Measurements from ENCODE around the gene CNPPD1. TPM values are rescaled to one million over a fixed set of nuclear protein-coding genes. Genes with fewer than 3 reads are reported as not detected.

CNPPD1 gene
- total RNA-seq, 1 donor from 2014 or later: 65.0 TPM

- DNase-seq (no peak), ATAC-seq (no peak)
- intact Hi-C loops (cut with micrococcal nuclease): no loop called here
Observed at GRCh38 chr2:219167997-219168396, 8.7 kb downstream of the CNPPD1 start.

GRCh38 chr2:219165058-219165911, 11.4 kb downstream of the CNPPD1 start:
- intact Hi-C loops (cut with micrococcal nuclease): no loop called here
- DNase-seq (no peak), ATAC-seq (no peak)

- intact Hi-C loops (cut with micrococcal nuclease): loop anchor here (5.0 kb wide), 1 partner anchor 134 kb away; no protein-coding TSS in a partner anchor
- DNase-seq (no peak), ATAC-seq (no peak)
Observed at GRCh38 chr2:219163156-219163555, 13.6 kb downstream of the CNPPD1 start.

GRCh38 chr2:219161097-219161496, 15.6 kb downstream of the CNPPD1 start:
- DNase-seq (no peak), ATAC-seq (no peak)
- intact Hi-C loops (cut with micrococcal nuclease): loop anchor here (5.0 kb wide), 1 partner anchor 136 kb away; no protein-coding TSS in a partner anchor

- DNase-seq (peak; percentile 99), ATAC-seq (peak; percentile 98)
- intact Hi-C loops (cut with micrococcal nuclease): loop anchor here (5.0 kb wide), 1 partner anchor 137 kb away; no protein-coding TSS in a partner anchor
Observed at GRCh38 chr2:219160186-219161017, 16.3 kb downstream of the CNPPD1 start, which contains the start of gene NHEJ1. NHEJ1 (minus strand) TSS chr2:219160815; CDS start chr2:219158362, 2,453 bp downstream.

- no peak for ATAC-seq
- no peak for DNase-seq
- intact Hi-C loops (cut with micrococcal nuclease): loop anchor here (5.0 kb wide), 1 partner anchor 138 kb away; no protein-coding TSS in a partner anchor
Observed at GRCh38 chr2:219159771-219160185, 16.9 kb downstream of the CNPPD1 start.

- intact Hi-C loops (cut with micrococcal nuclease): no loop called here
- no peak for ATAC-seq
Observed at GRCh38 chr2:219158586-219158985, 18.1 kb downstream of the CNPPD1 start.

GRCh38 chr2:219158025-219158424, 18.7 kb downstream of the CNPPD1 start:
- ATAC-seq (no peak), DNase-seq (no peak)
- intact Hi-C loops (cut with micrococcal nuclease): no loop called here

More at GRCh38 chr2:219158586-219158985, 18.1 kb downstream of the CNPPD1 start:
- DNase-seq: no peak

GRCh38 chr2:219157396-219157795, 19.3 kb downstream of the CNPPD1 start:
- ATAC-seq (no peak), DNase-seq (no peak)
- intact Hi-C loops (cut with micrococcal nuclease): no loop called here

GRCh38 chr2:219155054-219155644, 21.6 kb downstream of the CNPPD1 start:
- ATAC-seq (peak; percentile 46), DNase-seq (no peak)
- intact Hi-C loops (cut with micrococcal nuclease): no loop called here

GRCh38 chr2:219149667-219150066, 27.1 kb downstream of the CNPPD1 start:
- ATAC-seq: no peak
- intact Hi-C loops (cut with micrococcal nuclease): loop anchor here (10.0 kb wide), 1 partner anchor 105 kb away; the partner anchor contains the start of gene CFAP65
- DNase-seq: no peak

- ATAC-seq (no peak), DNase-seq (no peak)
- intact Hi-C loops (cut with micrococcal nuclease): loop anchor here (10.0 kb wide), 1 partner anchor 98 kb away; the partner anchor contains the start of gene CFAP65
Observed at GRCh38 chr2:219142329-219142728, 34.4 kb downstream of the CNPPD1 start.

GRCh38 chr2:219140722-219141121, 36.0 kb downstream of the CNPPD1 start:
- intact Hi-C loops (cut with micrococcal nuclease): loop anchor here (10.0 kb wide), 1 partner anchor 96 kb away; the partner anchor contains the start of gene CFAP65
- no peak for ATAC-seq
- DNase-seq: no peak

- intact Hi-C loops (cut with micrococcal nuclease): no loop called here
- DNase-seq (no peak), ATAC-seq (no peak)
Observed at GRCh38 chr2:219133976-219134375, 42.7 kb downstream of the CNPPD1 start.

GRCh38 chr2:219131744-219132143, 45.0 kb downstream of the CNPPD1 start:
- intact Hi-C loops (cut with micrococcal nuclease): no loop called here
- DNase-seq (no peak), ATAC-seq (no peak)

GRCh38 chr2:219131327-219131726, 45.4 kb downstream of the CNPPD1 start:
- intact Hi-C loops (cut with micrococcal nuclease): no loop called here
- DNase-seq (no peak), ATAC-seq (no peak)

GRCh38 chr2:219129589-219129988, 47.1 kb downstream of the CNPPD1 start:
- ATAC-seq (no peak), DNase-seq (no peak)
- intact Hi-C loops (cut with micrococcal nuclease): no loop called here

- DNase-seq (no peak), ATAC-seq (no peak)
- intact Hi-C loops (cut with micrococcal nuclease): no loop called here
Observed at GRCh38 chr2:219128396-219128795, 48.3 kb downstream of the CNPPD1 start.

GRCh38 chr2:219127037-219127635, 49.6 kb downstream of the CNPPD1 start:
- DNase-seq: no peak
- ATAC-seq: peak; percentile 37
- intact Hi-C loops (cut with micrococcal nuclease): no loop called here

Data from left ventricle myocardium superior (tissue), 1 donor.